NOMO-1 treated with dmso at 0.1 percent for 144 hours (cell line): ENCODE measurements around the gene DFFA.
"Not testable (repeated sequence)": the region's sequence is repeated elsewhere in the genome, so short reads cannot be mapped to it uniquely, and the experiment has no call there.

Experiments
- DNase-seq: peaks from one replicate; lab custom pipeline; 2025; ENCODE audit not compliant: unreplicated experiment; lab: John Stamatoyannopoulos, UW

The DFFA gene

DNA sequence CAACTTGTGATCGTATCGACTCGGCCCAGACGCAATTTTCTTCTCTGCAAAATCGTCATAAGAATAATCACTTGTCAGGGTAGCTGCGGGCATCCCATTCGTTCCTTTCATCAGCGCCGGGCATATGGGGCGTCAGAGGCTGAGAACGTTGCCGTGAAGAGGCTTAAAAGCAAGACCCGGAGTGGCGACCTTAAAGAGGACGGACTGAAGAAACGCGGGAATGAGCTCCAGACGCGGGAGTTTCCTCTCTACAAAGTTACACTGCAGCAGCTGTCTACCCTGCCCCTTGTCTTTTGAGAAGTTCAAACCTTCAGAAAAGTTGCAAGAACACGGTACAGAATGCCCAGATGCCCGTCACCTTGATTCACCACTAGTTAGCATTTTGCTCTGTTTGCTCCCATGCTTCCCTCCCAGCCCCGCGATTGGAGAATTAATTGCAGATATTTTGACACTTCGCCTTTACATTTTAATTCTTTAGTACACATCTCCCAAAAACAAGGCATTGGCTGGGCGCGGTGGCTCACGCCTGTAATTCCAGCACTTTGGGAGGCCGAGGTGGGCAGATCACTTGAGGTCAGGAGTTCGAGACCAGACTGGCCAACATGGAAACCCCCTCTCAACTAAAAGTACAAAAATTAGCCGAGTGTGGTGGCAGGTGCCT lies 41.1 kb downstream of the DFFA start:
- DNase-seq, result no peak

GRCh38 chr1:10430216-10431069 lies 41.9 kb downstream of the DFFA start, which contains the start of gene CENPS:
CENPS (plus strand) TSS chr1:10430433; CDS start chr1:10430518, 85 bp downstream.
- DNase-seq, result peak; percentile 79

DNA sequence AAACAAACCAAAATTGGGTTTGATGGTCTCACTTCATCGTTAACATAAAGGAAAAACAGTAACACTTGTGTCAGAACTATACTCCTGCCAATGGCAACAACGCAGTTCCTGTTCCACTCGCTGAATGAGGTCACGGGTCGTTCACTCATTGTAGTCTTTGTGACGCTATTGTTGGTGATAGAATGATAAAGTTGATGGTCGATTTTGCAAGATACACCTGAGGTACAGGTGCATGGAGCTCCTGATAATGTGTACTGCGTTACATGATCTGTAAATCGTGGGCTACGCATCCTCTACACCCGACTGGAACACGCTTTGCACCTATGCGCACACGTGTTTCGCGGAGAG lies 42.5 kb downstream of the DFFA start:
- DNase-seq, result no peak

DNA sequence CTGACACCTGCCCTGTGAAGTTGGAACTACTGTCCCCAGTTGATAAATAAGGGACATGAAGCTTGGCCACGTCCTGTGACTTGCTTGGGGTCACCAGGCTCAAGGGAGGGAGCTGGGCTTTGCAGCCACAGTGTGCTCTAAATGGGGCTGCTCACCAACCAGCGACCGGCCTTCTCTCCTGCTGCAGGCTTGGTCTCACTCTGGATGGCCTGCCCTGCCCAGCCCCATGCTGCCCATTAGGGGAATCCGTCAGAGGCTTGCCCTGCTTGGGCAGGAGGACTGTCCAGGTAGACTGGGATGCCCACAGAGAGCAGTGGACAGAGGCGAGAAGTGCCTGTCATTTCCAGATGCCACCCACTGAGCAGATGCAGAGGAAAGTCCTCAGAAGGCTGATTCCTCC lies 43.3 kb downstream of the DFFA start:
- DNase-seq, result no peak

DNA sequence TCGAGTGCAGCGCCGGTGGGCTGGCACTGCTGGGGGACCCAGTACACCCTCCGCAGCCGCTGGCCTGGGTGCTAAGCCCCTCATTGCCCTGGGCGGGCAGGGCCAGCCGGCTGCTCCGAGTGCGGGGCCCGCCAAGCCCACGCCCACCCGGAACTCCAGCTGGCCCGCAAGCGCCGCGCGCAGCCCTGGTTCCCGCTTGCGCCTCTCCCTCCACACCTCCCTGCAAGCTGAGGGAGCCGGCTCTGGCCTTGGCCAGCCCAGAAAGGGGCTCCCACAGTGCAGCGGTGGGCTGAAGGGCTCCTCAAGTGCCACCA lies 45.8 kb downstream of the DFFA start:
- not testable (repeated sequence) for DNase-seq

DNA sequence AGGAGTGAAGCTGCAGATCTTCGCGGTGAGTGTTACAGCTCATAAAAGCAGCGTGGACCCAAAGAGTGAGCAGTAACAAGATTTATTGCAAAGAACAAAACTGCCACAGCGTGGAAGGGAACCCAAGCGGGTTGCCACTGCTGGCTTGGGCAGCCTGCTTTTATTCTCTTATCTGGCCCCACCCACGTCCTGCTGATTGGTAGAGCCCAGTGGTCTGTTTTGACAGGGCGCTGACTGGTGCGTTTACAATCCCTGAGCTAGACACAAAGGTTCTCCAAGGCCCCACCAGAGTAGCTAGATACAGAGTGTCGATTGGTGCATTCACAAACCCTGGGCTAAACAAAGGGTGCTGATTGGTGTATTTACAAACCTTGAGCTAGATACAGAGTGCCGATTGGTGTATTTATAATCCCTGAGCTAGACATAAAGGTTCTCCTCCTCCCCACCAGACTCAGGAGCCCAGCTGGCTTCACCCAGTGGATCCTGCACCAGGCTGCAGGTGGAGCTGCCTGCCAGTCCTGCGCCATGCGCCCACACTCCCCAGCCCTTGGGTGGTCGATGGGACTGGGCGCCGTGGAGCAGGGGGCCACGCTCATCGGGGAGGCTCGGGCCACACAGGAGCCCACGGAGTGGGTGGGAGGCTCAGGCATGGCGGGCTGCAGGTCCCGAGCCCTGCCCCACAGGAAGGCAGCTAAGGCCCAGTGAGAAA lies 46.3 kb downstream of the DFFA start:
- not testable (repeated sequence) for DNase-seq

- no peak for DNase-seq
These were observed 47.7 kb downstream of the DFFA start for GRCh38 chr1:10424651-10425050.

GRCh38 chr1:10424034-10424433 lies 48.3 kb downstream of the DFFA start:
- DNase-seq, result no peak

- no peak for DNase-seq
These were observed 50.7 kb downstream of the DFFA start for GRCh38 chr1:10421637-10422036.

DNA sequence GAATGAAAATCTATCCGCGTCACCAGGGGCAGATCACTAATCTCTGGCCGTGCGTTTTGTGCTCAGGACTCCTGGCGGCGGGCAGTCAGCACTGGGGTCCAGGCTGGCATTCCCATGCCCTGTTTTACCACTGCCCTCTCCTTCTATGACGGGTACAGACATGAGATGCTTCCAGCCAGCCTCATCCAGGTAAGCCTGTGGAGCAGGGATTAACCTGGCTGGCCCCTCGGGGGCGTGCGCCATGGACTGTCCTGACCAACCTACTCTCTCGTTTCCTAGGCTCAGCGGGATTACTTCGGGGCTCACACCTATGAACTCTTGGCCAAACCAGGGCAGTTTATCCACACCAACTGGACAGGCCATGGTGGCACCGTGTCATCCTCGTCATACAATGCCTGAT lies 53.0 kb downstream of the DFFA start:
- DNase-seq, result no peak

DNA sequence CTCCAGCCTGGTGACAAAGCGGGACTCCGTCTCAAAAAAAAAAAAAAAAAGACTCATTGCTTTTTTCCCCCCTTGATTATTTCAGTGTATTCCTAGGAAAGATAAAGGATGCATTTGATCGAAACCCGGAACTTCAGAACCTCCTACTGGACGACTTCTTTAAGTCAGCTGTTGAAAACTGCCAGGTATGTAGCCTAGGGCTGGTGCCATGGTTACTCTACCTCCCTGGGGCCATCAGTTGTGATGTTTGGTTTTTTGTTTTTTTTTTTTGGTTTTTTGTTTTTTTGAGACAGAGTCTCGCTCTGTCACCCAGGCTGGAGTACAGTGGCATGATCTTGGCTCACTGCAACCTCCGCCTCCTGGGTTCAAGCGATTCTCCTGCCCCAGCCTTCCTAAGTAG lies 53.6 kb downstream of the DFFA start:
- not testable (repeated sequence) for DNase-seq

DNA sequence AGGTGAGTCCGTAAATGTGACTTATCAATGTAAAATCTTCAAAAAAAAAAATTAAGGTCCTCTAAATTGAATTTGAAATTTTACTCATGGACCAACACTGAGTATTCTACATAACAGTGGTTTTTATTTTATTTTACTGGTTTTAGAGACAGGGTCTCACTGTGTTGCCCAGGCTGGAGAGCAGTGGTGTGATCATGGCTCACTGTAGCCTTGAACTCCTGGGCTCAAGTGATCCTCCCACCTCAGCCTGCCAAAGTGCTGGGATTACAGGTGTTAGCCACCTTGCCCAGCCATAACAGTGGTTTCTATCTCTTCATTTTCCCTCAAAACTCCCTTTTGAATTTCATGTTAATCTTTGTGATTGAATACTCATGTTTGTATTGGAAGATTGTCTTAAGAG lies 56.4 kb downstream of the DFFA start:
- DNase-seq, result not testable (repeated sequence)

- peak; percentile 91 for DNase-seq
These were observed 57.0 kb downstream of the DFFA start for GRCh38 chr1:10415211-10415930.

DNA sequence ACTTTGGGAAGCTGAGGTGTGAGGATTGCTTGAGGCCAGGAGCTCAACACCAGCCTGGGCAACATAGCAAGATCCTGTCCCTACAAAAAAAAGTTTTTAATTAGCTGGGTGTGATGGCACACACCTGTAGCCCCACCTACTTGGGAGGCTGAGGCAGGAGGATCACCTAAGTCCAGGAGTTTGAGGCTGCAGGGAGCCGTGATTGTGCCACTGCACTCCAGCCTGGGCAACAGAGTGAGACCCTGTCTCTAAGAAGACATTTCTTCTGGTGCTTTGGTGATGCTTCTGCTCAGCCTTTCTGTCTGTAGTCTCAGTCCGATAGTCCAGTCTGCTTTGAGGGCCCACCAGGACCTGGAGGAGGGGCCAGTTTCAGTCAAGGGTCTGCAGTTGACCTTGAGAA lies 65.1 kb downstream of the DFFA start:
- no peak for DNase-seq
